HepG2 (cell line): ENCODE results near the gene RABEPK. TPM values are rescaled to one million over a fixed set of nuclear protein-coding genes. Genes with fewer than 3 reads are reported as not detected.

ENCODE experiments used
- GLMP ChIP-seq: sonication (generic); formaldehyde crosslinking; IDR thresholded peaks from 2 replicates; pipeline ENCODE4 v1.9.0; 2021; ENCODE audit warnings: missing genetic modification reagents, mild to moderate bottlenecking, borderline replicate concordance
- HDAC6 ChIP-seq: fragments of 200-600 bp; sonication (generic); IDR thresholded peaks from 2 replicates; pipeline ENCODE4 v1.7.0; 2017; ENCODE audit warnings: mild to moderate bottlenecking, antibody characterized with exemption, low read length, low read depth
- PHF5A ChIP-seq: IDR thresholded peaks from one replicate; pipeline ENCODE4 v1.6.1; 2018; ENCODE audit warnings: low read depth, missing genetic modification reagents; ENCODE audit not compliant: unreplicated experiment
- SOX6 ChIP-seq, 2 experiments: fragments of 450-650 bp in 1 of 2; sonication (generic) in 1 of 2; formaldehyde crosslinking in 1 of 2; IDR thresholded peaks; 2 replicates each; pipeline versions ENCODE4 v1.4.0 to v1.6.1; 2017 to 2020; ENCODE audit warnings: antibody characterized with exemption in 1 of 2, mild to moderate bottlenecking in 1 of 2, missing genetic modification reagents in 1 of 2
- SUZ12 ChIP-seq: fragments of 150-350 bp; IDR thresholded peaks from 2 replicates; pipeline ENCODE4 v1.6.1; 2014; ENCODE audit warnings: low read depth, low read length
- THAP11 ChIP-seq: IDR thresholded peaks from 2 replicates; pipeline ENCODE4 v1.6.1; 2016; ENCODE audit warnings: missing biosample characterization, missing genetic modification reagents
- THYN1 ChIP-seq: sonication (generic); formaldehyde crosslinking; IDR thresholded peaks from 2 replicates; pipeline ENCODE4 v1.8.1; 2023; ENCODE audit warnings: low read depth, mild to moderate bottlenecking, moderate library complexity, missing genetic modification reagents, borderline replicate concordance
- ZNF333 ChIP-seq: sonication (generic); formaldehyde crosslinking; IDR thresholded peaks from 2 replicates; pipeline ENCODE4 v1.4.0; 2020; ENCODE audit warnings: mild to moderate bottlenecking, missing genetic modification reagents, borderline replicate concordance
- ZNF550 ChIP-seq: sonication (generic); formaldehyde crosslinking; IDR thresholded peaks from 2 replicates; pipeline ENCODE4 v1.4.0; 2020; ENCODE audit warnings: mild to moderate bottlenecking, missing genetic modification reagents, borderline replicate concordance
- polyA plus RNA-seq, 8 experiments: library from polyadenylated mRNA; depleted of rRNA in 3 of 8; stranded (reverse) in 7 of 8; unstranded in 1 of 8; fragments of >200 nt; fragmentation: Illumina TruSeq in 4 of 8; extraction: Trizol in 4 of 8; gene quantifications; 2 replicates each; pipeline versions ENCODE4 v1.2.1 to v1.2.3, GENCODE V29; 2011 to 2016; ENCODE audit warnings: low read depth in 4 of 8, missing spikeins in 1 of 8, mixed read lengths in 1 of 8; ENCODE audit not compliant: insufficient read depth in 1 of 8
- total RNA-seq, 5 experiments: library from RNA; depleted of rRNA; stranded (reverse); fragments of >200 nt; fragmentation: Illumina TruSeq; extraction: Trizol; gene quantifications; 2 replicates each; pipeline ENCODE4 v1.2.3, GENCODE V29; 2016; ENCODE audit warnings: low read depth in 1 of 5
- TF ChIP-seq, protein P1 (sequence below): sonication (generic); formaldehyde crosslinking; IDR thresholded peaks from 2 replicates; pipeline ENCODE4 v1.4.0; 2020; ENCODE audit warnings: missing genetic modification reagents
- TF ChIP-seq, protein P2 (sequence below): sonication (generic); formaldehyde crosslinking; IDR thresholded peaks from 2 replicates; pipeline ENCODE4 v1.5.1; 2020; ENCODE audit warnings: mild to moderate bottlenecking, missing genetic modification reagents, moderate library complexity
- TF ChIP-seq, protein P3 (sequence below): sonication (generic); formaldehyde crosslinking; IDR thresholded peaks from 2 replicates; pipeline ENCODE4 v1.8.1; 2023; ENCODE audit warnings: missing genetic modification reagents, inconsistent platforms, borderline replicate concordance
- TF ChIP-seq, protein P4 (sequence below): sonication (generic); formaldehyde crosslinking; IDR thresholded peaks from 2 replicates; pipeline ENCODE4 v1.5.1; 2020; ENCODE audit warnings: mild to moderate bottlenecking, missing genetic modification reagents
- TF ChIP-seq, protein P5 (sequence below): sonication (generic); formaldehyde crosslinking; IDR thresholded peaks from 2 replicates; pipeline ENCODE4 v1.4.0; 2020; ENCODE audit warnings: missing genetic modification reagents

Gene RABEPK
- total and polyA plus RNA-seq, 2 of the 13 experiments (the other 11 are each of a cell fraction or from before 2014, with no cell fraction given) = 75.5 to 90.0 TPM

DNA sequence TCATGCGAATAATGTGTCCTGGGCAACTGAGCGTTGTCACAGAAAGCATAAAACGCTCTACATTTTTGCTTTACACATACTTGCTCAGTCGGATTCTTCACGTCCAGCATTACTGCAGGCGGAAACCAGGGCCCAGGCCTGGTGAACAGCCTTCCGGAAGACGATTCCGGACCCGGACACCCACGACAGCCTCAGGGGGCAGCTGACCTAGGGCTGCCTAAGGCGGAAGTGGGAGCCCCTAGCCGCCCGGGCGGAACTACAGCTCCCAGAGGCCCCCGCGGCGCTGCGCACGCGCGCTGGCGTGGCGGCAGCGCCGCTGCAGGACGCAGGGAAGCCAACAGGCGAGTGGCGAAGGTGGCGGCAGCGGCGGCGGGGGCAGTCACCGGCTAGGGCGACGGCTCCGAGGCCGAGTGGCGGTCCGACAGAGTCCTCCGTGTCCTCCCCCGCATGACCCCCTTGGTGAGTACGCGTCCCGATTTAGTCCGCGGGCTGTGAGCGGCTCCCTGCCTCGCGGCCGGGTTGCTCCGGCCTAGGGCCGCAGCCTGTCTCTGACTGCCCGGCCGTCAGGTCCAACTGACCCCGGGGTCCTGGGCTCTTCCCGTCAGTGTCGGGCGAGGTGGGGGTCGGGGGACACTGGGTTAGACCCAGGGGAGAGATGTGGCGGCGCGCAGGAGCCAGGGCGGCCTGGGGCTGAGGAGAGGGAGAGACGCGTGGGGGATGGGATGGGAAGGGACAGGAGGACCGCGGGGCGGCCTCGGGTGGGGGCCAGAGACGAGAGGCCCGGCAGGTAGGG is 61.4 kb downstream of the RABEPK start, which contains the start of gene GAPVD1 (continued):
- TF ChIP-seq, protein P1, sequence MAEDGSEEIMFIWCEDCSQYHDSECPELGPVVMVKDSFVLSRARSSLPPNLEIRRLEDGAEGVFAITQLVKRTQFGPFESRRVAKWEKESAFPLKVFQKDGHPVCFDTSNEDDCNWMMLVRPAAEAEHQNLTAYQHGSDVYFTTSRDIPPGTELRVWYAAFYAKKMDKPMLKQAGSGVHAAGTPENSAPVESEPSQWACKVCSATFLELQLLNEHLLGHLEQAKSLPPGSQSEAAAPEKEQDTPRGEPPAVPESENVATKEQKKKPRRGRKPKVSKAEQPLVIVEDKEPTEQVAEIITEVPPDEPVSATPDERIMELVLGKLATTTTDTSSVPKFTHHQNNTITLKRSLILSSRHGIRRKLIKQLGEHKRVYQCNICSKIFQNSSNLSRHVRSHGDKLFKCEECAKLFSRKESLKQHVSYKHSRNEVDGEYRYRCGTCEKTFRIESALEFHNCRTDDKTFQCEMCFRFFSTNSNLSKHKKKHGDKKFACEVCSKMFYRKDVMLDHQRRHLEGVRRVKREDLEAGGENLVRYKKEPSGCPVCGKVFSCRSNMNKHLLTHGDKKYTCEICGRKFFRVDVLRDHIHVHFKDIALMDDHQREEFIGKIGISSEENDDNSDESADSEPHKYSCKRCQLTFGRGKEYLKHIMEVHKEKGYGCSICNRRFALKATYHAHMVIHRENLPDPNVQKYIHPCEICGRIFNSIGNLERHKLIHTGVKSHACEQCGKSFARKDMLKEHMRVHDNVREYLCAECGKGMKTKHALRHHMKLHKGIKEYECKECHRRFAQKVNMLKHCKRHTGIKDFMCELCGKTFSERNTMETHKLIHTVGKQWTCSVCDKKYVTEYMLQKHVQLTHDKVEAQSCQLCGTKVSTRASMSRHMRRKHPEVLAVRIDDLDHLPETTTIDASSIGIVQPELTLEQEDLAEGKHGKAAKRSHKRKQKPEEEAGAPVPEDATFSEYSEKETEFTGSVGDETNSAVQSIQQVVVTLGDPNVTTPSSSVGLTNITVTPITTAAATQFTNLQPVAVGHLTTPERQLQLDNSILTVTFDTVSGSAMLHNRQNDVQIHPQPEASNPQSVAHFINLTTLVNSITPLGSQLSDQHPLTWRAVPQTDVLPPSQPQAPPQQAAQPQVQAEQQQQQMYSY = peak; percentile 61; the same call in 1 of the 2 replicates
- TF ChIP-seq, protein P2, sequence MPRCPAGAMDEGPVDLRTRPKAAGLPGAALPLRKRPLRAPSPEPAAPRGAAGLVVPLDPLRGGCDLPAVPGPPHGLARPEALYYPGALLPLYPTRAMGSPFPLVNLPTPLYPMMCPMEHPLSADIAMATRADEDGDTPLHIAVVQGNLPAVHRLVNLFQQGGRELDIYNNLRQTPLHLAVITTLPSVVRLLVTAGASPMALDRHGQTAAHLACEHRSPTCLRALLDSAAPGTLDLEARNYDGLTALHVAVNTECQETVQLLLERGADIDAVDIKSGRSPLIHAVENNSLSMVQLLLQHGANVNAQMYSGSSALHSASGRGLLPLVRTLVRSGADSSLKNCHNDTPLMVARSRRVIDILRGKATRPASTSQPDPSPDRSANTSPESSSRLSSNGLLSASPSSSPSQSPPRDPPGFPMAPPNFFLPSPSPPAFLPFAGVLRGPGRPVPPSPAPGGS = no peak; the same call in 1 of the 2 replicates
- TF ChIP-seq, protein P3, sequence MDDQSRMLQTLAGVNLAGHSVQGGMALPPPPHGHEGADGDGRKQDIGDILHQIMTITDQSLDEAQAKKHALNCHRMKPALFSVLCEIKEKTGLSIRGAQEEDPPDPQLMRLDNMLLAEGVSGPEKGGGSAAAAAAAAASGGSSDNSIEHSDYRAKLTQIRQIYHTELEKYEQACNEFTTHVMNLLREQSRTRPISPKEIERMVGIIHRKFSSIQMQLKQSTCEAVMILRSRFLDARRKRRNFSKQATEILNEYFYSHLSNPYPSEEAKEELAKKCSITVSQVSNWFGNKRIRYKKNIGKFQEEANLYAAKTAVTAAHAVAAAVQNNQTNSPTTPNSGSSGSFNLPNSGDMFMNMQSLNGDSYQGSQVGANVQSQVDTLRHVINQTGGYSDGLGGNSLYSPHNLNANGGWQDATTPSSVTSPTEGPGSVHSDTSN = no peak
- TF ChIP-seq ZNF550 (no peak), HDAC6 (no peak), PHF5A (CRISPR knock-in tag) (no peak), GLMP (CRISPR knock-in tag) (no peak), THAP11 (CRISPR knock-in tag) (peak; percentile 99), THYN1 (CRISPR knock-in tag) (no peak), SUZ12 (peak; percentile 81), SOX6 (IDR thresholded peaks at IDR 0.05) (no peak), SOX6 (CRISPR knock-in tag; IDR thresholded peaks at IDR 0.05) (peak; percentile 33; the same call in 1 of the 2 replicates), ZNF333 (CRISPR knock-in tag) (peak; percentile 96)
- TF ChIP-seq, protein P4, sequence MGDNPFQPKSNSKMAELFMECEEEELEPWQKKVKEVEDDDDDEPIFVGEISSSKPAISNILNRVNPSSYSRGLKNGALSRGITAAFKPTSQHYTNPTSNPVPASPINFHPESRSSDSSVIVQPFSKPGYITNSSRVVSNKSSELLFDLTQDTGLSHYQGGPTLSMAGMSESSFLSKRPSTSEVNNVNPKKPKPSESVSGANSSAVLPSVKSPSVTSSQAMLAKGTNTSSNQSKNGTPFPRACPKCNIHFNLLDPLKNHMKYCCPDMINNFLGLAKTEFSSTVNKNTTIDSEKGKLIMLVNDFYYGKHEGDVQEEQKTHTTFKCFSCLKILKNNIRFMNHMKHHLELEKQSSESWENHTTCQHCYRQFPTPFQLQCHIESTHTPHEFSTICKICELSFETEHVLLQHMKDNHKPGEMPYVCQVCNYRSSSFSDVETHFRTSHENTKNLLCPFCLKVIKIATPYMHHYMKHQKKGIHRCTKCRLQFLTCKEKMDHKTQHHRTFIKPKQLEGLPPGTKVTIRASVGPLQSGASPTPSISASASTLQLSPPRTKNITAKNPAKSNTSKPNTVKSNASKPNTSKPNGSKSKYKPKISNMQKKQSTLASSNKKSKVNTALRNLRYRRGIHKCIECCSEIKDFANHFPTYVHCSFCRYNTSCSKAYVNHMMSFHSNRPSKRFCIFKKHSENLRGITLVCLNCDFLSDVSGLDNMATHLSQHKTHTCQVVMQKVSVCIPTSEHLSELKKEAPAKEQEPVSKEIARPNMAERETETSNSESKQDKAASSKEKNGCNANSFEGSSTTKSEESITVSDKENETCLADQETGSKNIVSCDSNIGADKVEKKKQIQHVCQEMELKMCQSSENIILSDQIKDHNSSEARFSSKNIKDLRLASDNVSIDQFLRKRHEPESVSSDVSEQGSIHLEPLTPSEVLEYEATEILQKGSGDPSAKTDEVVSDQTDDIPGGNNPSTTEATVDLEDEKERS (CRISPR knock-in tag) = 0 out of 2 replicates have a peak, but pooled peaks have one; percentile 42
- TF ChIP-seq, protein P5, sequence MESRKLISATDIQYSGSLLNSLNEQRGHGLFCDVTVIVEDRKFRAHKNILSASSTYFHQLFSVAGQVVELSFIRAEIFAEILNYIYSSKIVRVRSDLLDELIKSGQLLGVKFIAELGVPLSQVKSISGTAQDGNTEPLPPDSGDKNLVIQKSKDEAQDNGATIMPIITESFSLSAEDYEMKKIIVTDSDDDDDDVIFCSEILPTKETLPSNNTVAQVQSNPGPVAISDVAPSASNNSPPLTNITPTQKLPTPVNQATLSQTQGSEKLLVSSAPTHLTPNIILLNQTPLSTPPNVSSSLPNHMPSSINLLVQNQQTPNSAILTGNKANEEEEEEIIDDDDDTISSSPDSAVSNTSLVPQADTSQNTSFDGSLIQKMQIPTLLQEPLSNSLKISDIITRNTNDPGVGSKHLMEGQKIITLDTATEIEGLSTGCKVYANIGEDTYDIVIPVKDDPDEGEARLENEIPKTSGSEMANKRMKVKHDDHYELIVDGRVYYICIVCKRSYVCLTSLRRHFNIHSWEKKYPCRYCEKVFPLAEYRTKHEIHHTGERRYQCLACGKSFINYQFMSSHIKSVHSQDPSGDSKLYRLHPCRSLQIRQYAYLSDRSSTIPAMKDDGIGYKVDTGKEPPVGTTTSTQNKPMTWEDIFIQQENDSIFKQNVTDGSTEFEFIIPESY = 0 out of 2 replicates have a peak, but pooled peaks have one; percentile 10
